GM23338 (cell line): ENCODE data around the gene MAGED2. TPM values are rescaled to one million over a fixed set of nuclear protein-coding genes. Genes with fewer than 3 reads are reported as not detected.
"Not testable (repeated sequence)": the region's sequence is repeated elsewhere in the genome, so short reads cannot be mapped to it uniquely, and the experiment has no call there.

Experiments
- ATAC-seq: fragments of 200-7000 bp; cut with Tn5 transposase; 3 replicates; pipeline ENCODE4 v1.9.1; 2020
- DNase-seq: peaks from one replicate; pipeline ENCODE4 v3.0.0-alpha.2; 2015; ENCODE audit warnings: low spot score
- H2AFZ ChIP-seq: fragments of 200-600 bp; sonication (generic); 2 replicates; pipeline ENCODE4 v1.8.0; 2016; ENCODE audit warnings: antibody characterized with exemption, mild to moderate bottlenecking, moderate library complexity
- H3F3A ChIP-seq: fragments of 200-600 bp; sonication (generic); replicated peaks from 2 replicates; pipeline ENCODE4 v1.8.0; 2017; ENCODE audit warnings: antibody characterized with exemption, mixed run types, low read depth
- H3K27ac ChIP-seq: fragments of 200-600 bp; sonication (generic); 2 replicates; pipeline ENCODE4 v1.6.1; 2016; ENCODE audit warnings: low read depth
- H3K27me3 ChIP-seq: fragments of 200-600 bp; sonication (generic); 2 replicates; pipeline ENCODE4 v1.8.0; 2016; ENCODE audit warnings: mild to moderate bottlenecking, mixed run types, moderate library complexity; ENCODE audit not compliant: insufficient read depth
- H3K36me3 ChIP-seq: fragments of 200-600 bp; sonication (generic); 2 replicates; pipeline ENCODE4 v1.8.0; 2016; ENCODE audit warnings: mild to moderate bottlenecking; ENCODE audit not compliant: insufficient read depth
- H3K4me1 ChIP-seq: fragments of 200-600 bp; sonication (generic); 2 replicates; pipeline ENCODE4 v1.8.0; 2016; ENCODE audit warnings: mild to moderate bottlenecking, moderate library complexity; ENCODE audit not compliant: insufficient read depth
- H3K4me2 ChIP-seq: fragments of 200-600 bp; sonication (generic); 2 replicates; pipeline ENCODE4 v1.7.1; 2017; ENCODE audit warnings: mixed run types
- H3K4me3 ChIP-seq: fragments of 200-600 bp; sonication (generic); 2 replicates; pipeline ENCODE4 v1.6.1; 2016; ENCODE audit warnings: mixed run types
- H3K79me2 ChIP-seq: fragments of 200-600 bp; sonication (generic); replicated peaks from 2 replicates; pipeline ENCODE4 v1.8.0; 2017; ENCODE audit warnings: mild to moderate bottlenecking; ENCODE audit not compliant: insufficient read depth
- H3K9me2 ChIP-seq: fragments of 200-600 bp; sonication (generic); 2 replicates; pipeline ENCODE4 v1.8.0; 2017; ENCODE audit not compliant: insufficient read depth
- H4K20me1 ChIP-seq: fragments of 200-600 bp; sonication (generic); replicated peaks from 2 replicates; pipeline ENCODE4 v1.8.0; 2017; ENCODE audit warnings: mild to moderate bottlenecking; ENCODE audit not compliant: insufficient read depth
- H3K27ac Mint-ChIP-seq: 2 replicates; pipeline ENCODE4 v1.8.0; 2020; ENCODE audit warnings: inconsistent platforms, mild to moderate bottlenecking, moderate library complexity, mixed read lengths
- H3K27me3 Mint-ChIP-seq: 3 replicates; pipeline ENCODE4 v1.8.0; 2022; ENCODE audit warnings: low read depth, mild to moderate bottlenecking, moderate library complexity, mixed read lengths, inconsistent platforms; ENCODE audit not compliant: insufficient read depth, poor library complexity
- H3K36me3 Mint-ChIP-seq: 3 replicates; pipeline ENCODE4 v1.8.0; 2021; ENCODE audit warnings: low read depth, mild to moderate bottlenecking, inconsistent platforms, moderate library complexity, mixed read lengths
- H3K4me1 Mint-ChIP-seq: 3 replicates; pipeline ENCODE4 v1.8.0; 2020; ENCODE audit warnings: mild to moderate bottlenecking, inconsistent platforms, mixed read lengths
- H3K4me3 Mint-ChIP-seq: 3 replicates; pipeline ENCODE4 v1.8.0; 2021; ENCODE audit warnings: moderate library complexity, mild to moderate bottlenecking, inconsistent platforms, mixed read lengths
- H3K9me3 Mint-ChIP-seq: 3 replicates; pipeline ENCODE4 v1.8.0; 2020; ENCODE audit warnings: moderate library complexity, mild to moderate bottlenecking, inconsistent platforms, mixed read lengths
- CREB1 ChIP-seq: fragments of 250-450 bp; sonication (Bioruptor Pico); IDR thresholded peaks from 2 replicates; pipeline ENCODE4 v1.5.0; 2020; ENCODE audit warnings: low read depth, mild to moderate bottlenecking, moderate library complexity
- CTCF ChIP-seq, 2 experiments: fragments of 200-600 bp in 1 of 2; sonication (generic) in 1 of 2; conservative IDR thresholded peaks; 2 replicates each; pipeline versions ENCODE4 v1.5.1 to v1.6.1; 2016 to 2017; ENCODE audit warnings: antibody characterized with exemption in 2 of 2, low read depth in 2 of 2, mild to moderate bottlenecking in 2 of 2, moderate library complexity in 1 of 2
- ETS1 ChIP-seq: IDR thresholded peaks from 2 replicates; pipeline ENCODE4 v1.6.1; 2016; ENCODE audit warnings: antibody characterized with exemption
- EZH2 ChIP-seq: fragments of 200-600 bp; sonication (generic); IDR thresholded peaks from one replicate; pipeline ENCODE4 v1.8.0; 2017; ENCODE audit warnings: antibody characterized with exemption, mild to moderate bottlenecking, low read depth; ENCODE audit not compliant: unreplicated experiment
- EZH2phosphoT487 ChIP-seq: fragments of 200-600 bp; sonication (generic); IDR thresholded peaks from one replicate; pipeline ENCODE4 v1.8.1; 2018; ENCODE audit warnings: antibody characterized with exemption; ENCODE audit not compliant: unreplicated experiment
- JUNB ChIP-seq: IDR thresholded peaks from one replicate; pipeline ENCODE4 v1.6.1; 2016; ENCODE audit warnings: antibody characterized with exemption; ENCODE audit not compliant: unreplicated experiment
- NANOG ChIP-seq: IDR thresholded peaks from 2 replicates; pipeline ENCODE4 v1.6.1; 2016; ENCODE audit warnings: antibody characterized with exemption, borderline replicate concordance
- POLR2AphosphoS5 ChIP-seq: IDR thresholded peaks from 2 replicates; pipeline ENCODE4 v1.6.1; 2016; ENCODE audit warnings: antibody characterized with exemption, low read depth
- REST ChIP-seq: IDR thresholded peaks from one replicate; pipeline ENCODE4 v1.6.1; 2018; ENCODE audit warnings: antibody characterized with exemption; ENCODE audit not compliant: unreplicated experiment
- STAT1 ChIP-seq: IDR thresholded peaks from one replicate; pipeline ENCODE4 v1.6.1; 2016; ENCODE audit warnings: antibody characterized with exemption; ENCODE audit not compliant: unreplicated experiment
- ZNF114 ChIP-seq: fragments of 250-450 bp; sonication (Bioruptor Pico); IDR thresholded peaks from 2 replicates; pipeline ENCODE4 v1.5.0; 2020; ENCODE audit warnings: mild to moderate bottlenecking, moderate library complexity
- ZNF331 ChIP-seq: fragments of 250-450 bp; sonication (Bioruptor Pico); IDR thresholded peaks from 2 replicates; pipeline ENCODE4 v1.5.0; 2020; ENCODE audit warnings: low read depth, mild to moderate bottlenecking, moderate library complexity
- polyA plus RNA-seq: library from polyadenylated mRNA; unstranded; fragments of >200 nt; fragmentation: Nextera tagmentation; extraction: Ambion mirVana; gene quantifications from 2 replicates; pipeline ENCODE4 v1.2.1, GENCODE V29; 2016
- total RNA-seq: library from RNA; depleted of rRNA; stranded (reverse); fragments of >200 nt; shearing (Covaris generic); gene quantifications from 2 replicates; pipeline ENCODE4 v1.2.3, GENCODE V29; 2014

The MAGED2 gene
- total and polyA plus RNA-seq, 2 experiments from 2014 or later, result 96.7 to 203 TPM

- not testable (repeated sequence) for H4K20me1 ChIP-seq, H2AFZ ChIP-seq, H3K4me3 ChIP-seq, H3K4me1 ChIP-seq, H3K4me3 Mint-ChIP-seq, H3K36me3 Mint-ChIP-seq, H3K79me2 ChIP-seq, H3K9me3 Mint-ChIP-seq, H3K9me2 ChIP-seq, H3K27me3 ChIP-seq, H3K4me1 Mint-ChIP-seq, H3K27me3 Mint-ChIP-seq, H3K27ac ChIP-seq, H3K36me3 ChIP-seq, H3F3A ChIP-seq
- TF ChIP-seq POLR2AphosphoS5, result peak; percentile 32; the same call in 1 of the 2 replicates
- peak overlapping the region; percentile 89 for H3K27ac Mint-ChIP-seq
- H3K4me2 ChIP-seq, result 0 out of 2 replicates have a peak overlapping the region, but pooled peaks have one; percentile 41
- peak; percentile 100 for ATAC-seq
- DNase-seq, result peak; percentile 16
Observed at GRCh38 chrX:54841184-54841874, 33.8 kb downstream of the MAGED2 start.

- Histone ChIP-seq H3F3A (no peaks in the 10 kb centered on the region), H3K79me2 (no peaks in the 10 kb centered on the region), H2AFZ (no peak overlapping the region), H3K4me1 (no peaks in the 10 kb centered on the region), H4K20me1 (no peaks in the 10 kb centered on the region), H3K9me2 (no peaks in the 10 kb centered on the region), H3K27ac (no peak overlapping the region), H3K27me3 (no peaks in the 10 kb centered on the region), H3K36me3 (no peaks in the 10 kb centered on the region), H3K4me2 (no peak overlapping the region), H3K4me3 (no peak overlapping the region)
- Mint-ChIP-seq H3K4me3 (no peak overlapping the region), H3K36me3 (no peaks in the 10 kb centered on the region), H3K27me3 (peaks cover 1% of the 10 kb centered on the region), H3K27ac (no peak overlapping the region), H3K4me1 (peaks cover 9% of the 10 kb centered on the region; the same call in 2 of the 3 replicates), H3K9me3 (no peaks in the 10 kb centered on the region)
- ATAC-seq (no peak), DNase-seq (no peak)
- TF ChIP-seq ZNF331 (CRISPR knock-in tag) (no peak), POLR2AphosphoS5 (no peak), ZNF114 (CRISPR knock-in tag) (no peak), JUNB (no peak), ETS1 (no peak), EZH2phosphoT487 (no peak), CREB1 (CRISPR knock-in tag) (no peak), CTCF (conservative IDR thresholded peaks at IDR 0.05; ENCODE audit: low read depth in 2 of 2) (no peak), EZH2 (no peak), STAT1 (no peak), REST (no peak), NANOG (no peak)
Observed at GRCh38 chrX:54842607-54843006, 35.1 kb downstream of the MAGED2 start.
